ENCODE data around the gene C1QL3. TPM values are rescaled to one million over a fixed set of nuclear protein-coding genes. Genes with fewer than 3 reads are reported as not detected.

The C1QL3 gene
- total and polyA plus RNA-seq, 8 donors: 0.13 to 1.3 (median 0.64) TPM; not detected in 2

DNA sequence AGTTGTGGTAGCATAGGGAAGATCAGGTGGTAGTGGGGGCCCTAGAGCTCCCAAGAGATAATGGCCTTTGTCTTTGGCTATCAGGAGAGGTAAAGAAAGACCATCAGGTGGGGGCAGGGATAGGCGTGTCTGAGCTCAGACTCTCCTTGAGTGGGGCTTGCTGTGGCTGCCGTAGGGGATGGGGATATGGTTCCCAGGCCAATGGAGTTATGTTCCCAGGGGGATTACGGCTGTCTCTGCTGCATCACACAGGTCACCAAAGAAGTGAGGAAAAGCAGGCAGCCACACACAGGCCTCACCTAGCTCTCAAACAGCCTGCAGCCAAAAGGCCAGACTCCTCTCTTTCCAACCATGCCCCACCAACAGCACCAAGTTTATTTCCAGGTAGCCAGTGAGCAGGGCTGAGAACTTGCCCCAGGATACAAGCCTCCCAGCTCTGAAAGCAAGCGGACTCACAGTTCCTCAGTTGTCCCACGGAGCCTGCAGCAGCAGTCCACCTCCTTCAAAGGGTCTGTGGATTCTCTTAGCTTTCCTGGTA, 37.6 kb upstream of the C1QL3 start:
- H3K4me3 ChIP-seq: no peak overlapping the region
- H3K4me1 ChIP-seq: no peaks in the 10 kb centered on the region
- no peak for DNase-seq
- intact Hi-C loops (cut with DNase I): no loop called here
- H3K9me3 ChIP-seq: no peaks in the 10 kb centered on the region
- TF ChIP-seq, protein P1, sequence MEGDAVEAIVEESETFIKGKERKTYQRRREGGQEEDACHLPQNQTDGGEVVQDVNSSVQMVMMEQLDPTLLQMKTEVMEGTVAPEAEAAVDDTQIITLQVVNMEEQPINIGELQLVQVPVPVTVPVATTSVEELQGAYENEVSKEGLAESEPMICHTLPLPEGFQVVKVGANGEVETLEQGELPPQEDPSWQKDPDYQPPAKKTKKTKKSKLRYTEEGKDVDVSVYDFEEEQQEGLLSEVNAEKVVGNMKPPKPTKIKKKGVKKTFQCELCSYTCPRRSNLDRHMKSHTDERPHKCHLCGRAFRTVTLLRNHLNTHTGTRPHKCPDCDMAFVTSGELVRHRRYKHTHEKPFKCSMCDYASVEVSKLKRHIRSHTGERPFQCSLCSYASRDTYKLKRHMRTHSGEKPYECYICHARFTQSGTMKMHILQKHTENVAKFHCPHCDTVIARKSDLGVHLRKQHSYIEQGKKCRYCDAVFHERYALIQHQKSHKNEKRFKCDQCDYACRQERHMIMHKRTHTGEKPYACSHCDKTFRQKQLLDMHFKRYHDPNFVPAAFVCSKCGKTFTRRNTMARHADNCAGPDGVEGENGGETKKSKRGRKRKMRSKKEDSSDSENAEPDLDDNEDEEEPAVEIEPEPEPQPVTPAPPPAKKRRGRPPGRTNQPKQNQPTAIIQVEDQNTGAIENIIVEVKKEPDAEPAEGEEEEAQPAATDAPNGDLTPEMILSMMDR (IDR thresholded peaks at IDR 0.05): no peak
- no peaks in the 10 kb centered on the region for H3K36me3 ChIP-seq
- no peaks in the 10 kb centered on the region for H3K27me3 ChIP-seq
- no peak overlapping the region for H3K27ac ChIP-seq
- ATAC-seq: no peak

DNA sequence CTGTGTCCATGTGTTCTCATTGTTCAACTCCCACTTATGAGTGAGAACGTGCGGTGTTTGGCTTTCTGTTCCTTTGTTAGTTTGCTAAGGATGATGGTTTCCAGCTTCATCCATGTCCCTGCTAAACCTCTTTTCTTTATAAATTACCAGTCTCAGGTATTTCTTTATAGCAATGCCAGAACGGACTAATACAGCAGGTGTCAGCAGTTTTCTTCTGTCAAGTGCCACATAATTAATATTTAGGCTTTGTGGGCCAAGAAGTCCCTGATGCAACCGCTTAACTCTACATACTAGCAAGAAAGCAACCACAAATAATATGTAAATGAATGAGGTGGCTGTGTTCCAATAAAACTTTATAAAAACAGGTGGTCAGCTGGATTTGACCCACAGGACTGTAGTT, 26.3 kb upstream of the C1QL3 start:
- intact Hi-C loops (cut with DNase I): no loop called here

DNA sequence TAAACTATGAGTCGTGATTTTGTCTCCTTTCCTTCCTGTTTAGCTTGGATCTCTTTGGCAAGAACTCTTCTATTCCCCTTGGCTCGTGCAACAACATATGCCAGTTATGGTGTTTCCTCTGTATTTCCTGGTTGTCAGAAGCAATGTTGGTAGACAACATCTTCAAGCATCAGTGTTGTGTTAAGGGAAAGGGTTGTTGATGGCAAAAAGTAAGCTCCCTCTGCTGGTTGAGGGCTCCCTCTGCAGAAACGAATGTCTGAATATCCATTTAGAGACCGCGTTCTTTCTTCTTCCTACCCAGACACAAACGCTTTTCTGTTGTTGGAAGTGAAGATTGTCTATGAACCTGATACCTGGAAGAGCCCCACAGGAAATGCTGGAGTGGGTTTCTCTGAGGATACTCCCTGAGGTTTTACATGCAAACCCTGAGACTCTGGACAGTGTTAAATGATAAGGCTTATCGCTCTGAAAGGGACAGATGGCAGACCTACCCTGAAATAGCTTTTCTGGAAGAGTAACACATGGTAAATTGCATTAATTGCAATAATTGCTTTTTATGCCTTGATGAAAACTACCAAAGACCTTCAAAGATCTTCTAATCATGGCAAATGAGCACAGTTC, 23.5 kb upstream of the C1QL3 start:
- intact Hi-C loops (cut with DNase I): no loop called here
- H3K9me3 ChIP-seq: no peaks in the 10 kb centered on the region
- no peak overlapping the region for H3K4me3 ChIP-seq
- no peak overlapping the region for H3K27ac ChIP-seq
- H3K36me3 ChIP-seq: no peaks in the 10 kb centered on the region
- H3K4me1 ChIP-seq: no peaks in the 10 kb centered on the region
- DNase-seq (peak in 1 of 4 donors; percentile 13), ATAC-seq (peak; percentile 59)
- TF ChIP-seq, protein P1 (IDR thresholded peaks at IDR 0.05): peak; percentile 28 to 35
- H3K27me3 ChIP-seq: no peaks in the 10 kb centered on the region

More for the DNA sequence above, 26.3 kb upstream of the C1QL3 start:
- no peaks in the 10 kb centered on the region for H3K27me3 ChIP-seq
- TF ChIP-seq, protein P1 (IDR thresholded peaks at IDR 0.05): no peak
- H3K4me3 ChIP-seq: no peak overlapping the region
- no peak for ATAC-seq
- H3K36me3 ChIP-seq: no peaks in the 10 kb centered on the region
- DNase-seq: no peak
- H3K4me1 ChIP-seq: no peaks in the 10 kb centered on the region
- no peak overlapping the region for H3K27ac ChIP-seq
- no peaks in the 10 kb centered on the region for H3K9me3 ChIP-seq

DNA sequence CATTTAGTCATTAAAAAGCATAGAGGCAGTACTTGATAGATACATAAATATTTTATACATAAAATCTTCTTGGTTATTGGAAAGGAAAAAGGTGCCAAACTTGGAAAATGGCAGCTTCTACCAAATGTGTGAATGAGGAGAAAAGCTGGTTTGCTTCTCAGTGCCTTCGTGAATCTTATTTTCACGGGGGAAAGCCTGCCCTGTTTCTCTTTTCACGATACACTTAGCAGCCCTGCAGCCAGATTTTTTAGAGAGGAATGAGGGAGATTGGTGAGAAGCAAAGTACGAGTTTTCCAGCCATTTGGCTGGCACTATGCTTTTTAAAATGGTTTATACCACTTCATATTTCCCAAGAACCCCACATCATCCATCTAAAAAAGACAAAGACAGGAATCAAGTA, 22.9 kb upstream of the C1QL3 start:
- Histone ChIP-seq H3K36me3 (no peaks in the 10 kb centered on the region), H3K4me1 (no peaks in the 10 kb centered on the region), H3K4me3 (no peak overlapping the region), H3K27ac (no peak overlapping the region), H3K27me3 (no peaks in the 10 kb centered on the region), H3K9me3 (no peaks in the 10 kb centered on the region)
- intact Hi-C loops (cut with DNase I): no loop called here
- DNase-seq: no peak
- TF ChIP-seq, protein P1 (IDR thresholded peaks at IDR 0.05): no peak
- ATAC-seq: no peak

DNA sequence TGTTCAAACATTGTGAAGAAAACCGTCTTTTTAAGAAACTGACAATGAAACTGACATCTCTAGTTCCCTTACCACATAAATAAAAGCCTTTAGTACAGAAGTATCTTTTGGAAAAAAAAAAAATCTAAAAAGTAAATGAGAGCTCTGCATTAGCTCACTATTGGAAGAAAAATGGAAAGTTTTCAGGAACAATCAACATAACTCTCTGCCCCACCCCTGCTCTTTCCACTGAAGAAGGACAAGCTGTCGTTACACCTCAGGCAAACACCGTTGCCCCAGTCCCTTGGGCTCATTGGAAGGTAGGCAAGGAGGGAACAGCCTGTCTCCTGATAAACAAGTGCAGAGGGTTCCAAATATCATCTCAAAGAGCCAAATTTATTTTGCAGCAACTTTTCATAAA, 22.4 kb upstream of the C1QL3 start:
- H3K4me3 ChIP-seq: no peak overlapping the region
- DNase-seq (no peak), ATAC-seq (no peak)
- intact Hi-C loops (cut with DNase I): no loop called here
- H3K36me3 ChIP-seq: no peaks in the 10 kb centered on the region
- H3K9me3 ChIP-seq: no peaks in the 10 kb centered on the region
- TF ChIP-seq, protein P1 (IDR thresholded peaks at IDR 0.05): no peak
- no peaks in the 10 kb centered on the region for H3K4me1 ChIP-seq
- no peaks in the 10 kb centered on the region for H3K27me3 ChIP-seq
- H3K27ac ChIP-seq: no peak overlapping the region
